Natural killer cell treated with Interleukin-12 subunit alpha and Interleukin-12 subunit beta and Interleukin-15 and Interleukin-18, amount 100 ng/mL, for 72 hours (primary cell): Measurements from ENCODE around the gene B3GNT2. TPM values are rescaled to one million over a fixed set of nuclear protein-coding genes. Genes with fewer than 3 reads are reported as not detected.

Experiments used
- ATAC-seq, 2 donors: fragments of 150-1000 bp; cut with Tn5 transposase in 1 of 2; sonication (Bioruptor Pico), chemical (Tn5 transposase) in 1 of 2; 2 replicates each; pipeline ENCODE4 v1.10.0; 2021
- DNase-seq: peaks from one replicate; pipeline ENCODE4 v3.0.0; 2022; ENCODE audit warnings: low spot score
- H3K27ac Mint-ChIP-seq, 2 donors: 1 replicate in 1 of 2; 2 replicates in 1 of 2; pipeline ENCODE4 v1.8.0; 2022; ENCODE audit warnings: mixed read lengths in 2 of 2, mild to moderate bottlenecking in 1 of 2, moderate library complexity in 1 of 2
- H3K27me3 Mint-ChIP-seq, 2 donors: 1 replicate in 1 of 2; 2 replicates in 1 of 2; pipeline ENCODE4 v1.8.0; 2022; ENCODE audit warnings: mixed read lengths in 2 of 2
- H3K36me3 Mint-ChIP-seq: one replicate; pipeline ENCODE4 v1.8.0; 2022; ENCODE audit warnings: mixed read lengths
- H3K4me1 Mint-ChIP-seq, 2 donors: 1 replicate in 1 of 2; 2 replicates in 1 of 2; pipeline ENCODE4 v1.8.0; 2022; ENCODE audit warnings: low read depth in 2 of 2, mixed read lengths in 2 of 2, mild to moderate bottlenecking in 1 of 2
- H3K4me3 Mint-ChIP-seq: one replicate; pipeline ENCODE4 v1.8.0; 2022; ENCODE audit warnings: mixed read lengths
- H3K9me3 Mint-ChIP-seq: 2 replicates; pipeline ENCODE4 v1.8.0; 2022; ENCODE audit warnings: mixed read lengths
- total RNA-seq, 2 donors: library from RNA; stranded (reverse); gene quantifications; one replicate each; pipeline ENCODE4 v1.2.3, GENCODE V29; 2022

B3GNT2 gene
- total RNA-seq, 2 donors from 2014 or later = 29.8 to 31.0 TPM

DNA sequence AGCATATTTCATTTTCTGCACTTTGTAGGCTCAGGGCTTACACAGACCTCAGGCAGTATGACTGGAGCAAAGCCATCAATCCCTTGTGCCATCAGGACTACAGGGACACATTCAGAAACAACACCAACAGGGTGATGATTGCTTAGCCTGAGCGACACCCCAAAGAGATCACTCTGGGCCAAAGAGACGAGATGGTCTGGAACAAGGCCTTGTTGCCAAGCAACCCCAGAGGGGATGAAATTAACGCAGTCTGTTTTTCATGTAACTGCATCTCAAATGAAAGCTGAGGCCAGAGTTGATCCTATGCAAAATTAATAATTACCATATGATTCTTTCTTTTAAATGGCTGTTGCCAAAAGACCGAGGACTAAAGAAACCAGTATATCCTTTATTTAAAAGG is 20.2 kb upstream of the B3GNT2 start:
- no peak overlapping the region for H3K27ac Mint-ChIP-seq
- peaks cover 0 to 2% of the 10 kb centered on the region in 2 donors for H3K27me3 Mint-ChIP-seq
- ATAC-seq (no peak), DNase-seq (no peak)
- no peak overlapping the region for H3K4me3 Mint-ChIP-seq
- no peaks in the 10 kb centered on the region for H3K4me1 Mint-ChIP-seq
- H3K9me3 Mint-ChIP-seq = no peaks in the 10 kb centered on the region
- H3K36me3 Mint-ChIP-seq = no peaks in the 10 kb centered on the region

GRCh38 chr2:62176801-62177200 is 19.1 kb upstream of the B3GNT2 start:
- Mint-ChIP-seq H3K4me3 (no peak overlapping the region), H3K4me1 (no peaks in the 10 kb centered on the region), H3K27me3 (peaks cover 0 to 2% of the 10 kb centered on the region in 2 donors), H3K36me3 (no peaks in the 10 kb centered on the region), H3K27ac (no peak overlapping the region), H3K9me3 (no peaks in the 10 kb centered on the region)
- ATAC-seq (no peak), DNase-seq (no peak)

- Mint-ChIP-seq H3K27ac (no peak overlapping the region), H3K36me3 (no peaks in the 10 kb centered on the region), H3K4me1 (no peaks in the 10 kb centered on the region), H3K4me3 (no peak overlapping the region), H3K27me3 (peaks cover 0 to 2% of the 10 kb centered on the region in 2 donors), H3K9me3 (no peaks in the 10 kb centered on the region)
- DNase-seq (no peak), ATAC-seq (no peak)
Measured at GRCh38 chr2:62177392-62178049, 18.4 kb upstream of the B3GNT2 start.

DNA sequence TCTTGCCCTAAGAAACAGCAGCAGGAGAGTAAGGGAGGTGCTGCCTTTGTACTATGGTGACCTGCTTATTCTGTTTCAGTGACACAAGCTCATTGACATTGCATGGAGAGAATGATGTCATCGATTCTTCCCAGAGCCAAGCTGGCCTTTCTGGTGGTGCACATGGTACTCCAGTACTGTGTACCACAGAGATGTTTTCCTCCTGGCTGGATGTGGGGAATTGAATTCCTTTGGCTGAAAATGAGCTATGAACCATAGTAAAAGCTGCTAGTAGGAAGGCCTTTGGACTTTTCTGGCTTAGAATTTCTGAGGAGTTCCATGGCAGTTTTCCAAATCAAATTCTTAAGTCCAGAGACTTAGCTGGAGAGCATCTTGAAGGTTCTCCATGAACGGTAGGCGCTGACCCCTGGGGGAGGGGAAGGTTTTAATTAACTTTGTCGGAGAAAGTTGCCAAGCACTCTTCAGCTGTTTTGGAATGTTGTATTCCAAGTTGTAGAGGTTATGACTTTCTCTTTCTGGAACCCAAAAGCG is 17.1 kb upstream of the B3GNT2 start:
- H3K4me3 Mint-ChIP-seq = no peak overlapping the region
- no peak for DNase-seq
- H3K4me1 Mint-ChIP-seq = no peaks in the 10 kb centered on the region
- no peak for ATAC-seq
- no peaks in the 10 kb centered on the region for H3K36me3 Mint-ChIP-seq
- H3K27ac Mint-ChIP-seq = no peak overlapping the region
- H3K9me3 Mint-ChIP-seq = no peaks in the 10 kb centered on the region
- H3K27me3 Mint-ChIP-seq = peaks cover 0 to 2% of the 10 kb centered on the region in 2 donors

- H3K4me3 Mint-ChIP-seq = no peak overlapping the region
- peaks cover 0 to 2% of the 10 kb centered on the region in 2 donors for H3K27me3 Mint-ChIP-seq
- H3K27ac Mint-ChIP-seq = no peak overlapping the region
- ATAC-seq = no peak
- no peak for DNase-seq
- no peaks in the 10 kb centered on the region for H3K4me1 Mint-ChIP-seq
- no peaks in the 10 kb centered on the region for H3K36me3 Mint-ChIP-seq
- no peaks in the 10 kb centered on the region for H3K9me3 Mint-ChIP-seq
Measured at GRCh38 chr2:62180975-62181374, 14.9 kb upstream of the B3GNT2 start.

- Mint-ChIP-seq H3K4me1 (no peaks in the 10 kb centered on the region), H3K36me3 (no peaks in the 10 kb centered on the region), H3K27me3 (peaks cover 0 to 2% of the 10 kb centered on the region in 2 donors), H3K4me3 (no peak overlapping the region), H3K27ac (no peak overlapping the region), H3K9me3 (no peaks in the 10 kb centered on the region)
- ATAC-seq = no peak
- no peak for DNase-seq
Measured at GRCh38 chr2:62181843-62182242, 14.1 kb upstream of the B3GNT2 start.

DNA sequence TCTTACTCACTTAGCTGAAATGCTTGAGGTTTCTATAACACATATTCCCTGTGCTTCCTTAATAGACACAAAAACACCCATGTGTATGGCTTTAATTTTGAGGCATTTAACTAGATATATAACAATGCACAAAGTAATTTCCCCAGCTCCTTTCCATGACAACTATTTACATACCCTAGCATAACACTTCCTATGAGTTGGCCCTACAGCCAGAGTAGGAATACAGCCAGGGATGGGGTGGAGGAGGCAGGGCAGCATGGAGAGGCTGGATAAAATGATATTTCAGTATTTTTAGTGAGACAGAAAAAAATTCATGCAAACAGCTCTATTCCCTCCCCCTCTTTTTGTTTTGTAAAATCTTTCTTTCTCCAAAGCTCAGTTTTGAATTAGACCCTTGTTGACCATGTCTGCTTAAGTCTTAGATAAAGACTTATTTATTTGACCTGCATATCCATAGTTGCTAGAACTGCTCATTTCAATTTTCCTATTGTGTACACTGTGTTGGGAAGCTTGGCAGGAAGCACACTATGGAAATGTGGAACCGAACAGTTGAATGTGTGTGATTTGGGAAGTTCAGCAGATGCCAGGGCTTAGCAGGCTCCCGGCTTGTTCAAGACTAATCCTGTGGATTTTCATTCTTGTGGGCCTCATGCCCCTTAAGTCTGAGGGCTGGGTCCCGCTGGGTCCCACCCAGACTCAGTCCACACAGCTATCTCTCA is 11.2 kb upstream of the B3GNT2 start:
- no peaks in the 10 kb centered on the region for H3K4me1 Mint-ChIP-seq
- H3K4me3 Mint-ChIP-seq = no peak overlapping the region
- H3K36me3 Mint-ChIP-seq = no peaks in the 10 kb centered on the region
- ATAC-seq (no peak), DNase-seq (no peak)
- H3K27ac Mint-ChIP-seq = no peak overlapping the region
- no peaks in the 10 kb centered on the region for H3K9me3 Mint-ChIP-seq
- peaks cover 0 to 2% of the 10 kb centered on the region in 2 donors for H3K27me3 Mint-ChIP-seq

- Mint-ChIP-seq H3K4me1 (no peaks in the 10 kb centered on the region), H3K27ac (no peak overlapping the region), H3K27me3 (no peaks in the 10 kb centered on the region), H3K9me3 (no peaks in the 10 kb centered on the region), H3K4me3 (no peak overlapping the region), H3K36me3 (no peaks in the 10 kb centered on the region)
- no peak for DNase-seq
- no peak for ATAC-seq
Measured at GRCh38 chr2:62185475-62186155, 10.3 kb upstream of the B3GNT2 start.

GRCh38 chr2:62186156-62186905 is 9.6 kb upstream of the B3GNT2 start:
- no peak overlapping the region for H3K4me3 Mint-ChIP-seq
- H3K27ac Mint-ChIP-seq = no peak overlapping the region
- no peaks in the 10 kb centered on the region for H3K27me3 Mint-ChIP-seq
- no peaks in the 10 kb centered on the region for H3K4me1 Mint-ChIP-seq
- ATAC-seq (no peak), DNase-seq (no peak)
- H3K9me3 Mint-ChIP-seq = no peaks in the 10 kb centered on the region
- no peaks in the 10 kb centered on the region for H3K36me3 Mint-ChIP-seq

DNA sequence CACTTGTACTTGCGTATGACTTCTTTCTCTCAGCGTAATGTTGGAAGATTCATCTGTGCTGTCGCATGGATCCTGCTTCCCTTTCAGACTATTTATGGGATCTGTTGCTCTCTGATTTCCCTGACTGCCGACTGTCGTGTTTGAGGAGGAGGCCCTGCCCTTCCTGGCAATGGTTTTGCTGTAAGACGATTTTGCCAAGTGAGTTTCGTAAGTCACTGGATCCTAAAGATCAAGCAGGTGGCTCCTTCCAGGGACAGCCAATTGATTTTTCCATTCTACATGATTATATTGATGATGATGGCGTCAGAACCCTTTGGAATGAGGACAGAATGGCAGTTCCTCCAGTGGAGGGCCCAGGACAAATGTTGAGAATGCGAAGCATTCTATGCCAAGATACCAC is 8.7 kb upstream of the B3GNT2 start:
- no peaks in the 10 kb centered on the region for H3K9me3 Mint-ChIP-seq
- no peaks in the 10 kb centered on the region for H3K36me3 Mint-ChIP-seq
- no peak overlapping the region for H3K27ac Mint-ChIP-seq
- DNase-seq (no peak), ATAC-seq (no peak)
- H3K27me3 Mint-ChIP-seq = no peaks in the 10 kb centered on the region
- H3K4me3 Mint-ChIP-seq = no peak overlapping the region
- no peaks in the 10 kb centered on the region for H3K4me1 Mint-ChIP-seq

DNA sequence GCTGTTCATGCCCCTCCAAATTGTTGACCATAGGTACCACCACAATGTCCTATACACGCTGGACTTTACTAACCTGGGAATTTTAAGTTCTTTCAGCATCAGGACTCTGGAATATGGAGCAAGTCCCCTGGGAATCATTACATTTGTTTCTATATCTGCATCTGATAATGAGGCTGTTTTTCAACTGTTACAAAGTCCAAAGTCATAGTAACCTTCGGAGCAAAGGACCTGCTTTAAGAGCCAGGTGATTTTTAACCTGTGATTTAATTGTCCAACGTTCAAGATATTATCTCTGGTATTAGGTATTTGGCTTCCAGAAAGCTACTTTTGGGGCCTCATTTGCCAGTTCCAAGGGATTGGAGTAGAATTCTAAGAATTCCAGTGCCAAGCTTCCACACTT is 7.5 kb upstream of the B3GNT2 start:
- no peak for DNase-seq
- Mint-ChIP-seq H3K4me1 (no peaks in the 10 kb centered on the region), H3K36me3 (no peaks in the 10 kb centered on the region), H3K27me3 (no peaks in the 10 kb centered on the region), H3K27ac (no peak overlapping the region), H3K9me3 (no peaks in the 10 kb centered on the region), H3K4me3 (no peak overlapping the region)
- ATAC-seq = no peak

- Mint-ChIP-seq H3K36me3 (no peaks in the 10 kb centered on the region), H3K27ac (peak overlapping the region in 1 of 2 donors; percentile 50), H3K4me1 (no peaks in the 10 kb centered on the region)
Measured at GRCh38 chr2:62189196-62189595, 6.7 kb upstream of the B3GNT2 start.

GRCh38 chr2:62192811-62193210 is 3.1 kb upstream of the B3GNT2 start:
- ATAC-seq = no peak
- H3K27ac Mint-ChIP-seq = no peak overlapping the region

More at GRCh38 chr2:62189196-62189595, 6.7 kb upstream of the B3GNT2 start:
- H3K4me3 Mint-ChIP-seq = no peak overlapping the region
- no peaks in the 10 kb centered on the region for H3K9me3 Mint-ChIP-seq
- no peak for ATAC-seq
- H3K27me3 Mint-ChIP-seq = no peaks in the 10 kb centered on the region
- no peak for DNase-seq

More at GRCh38 chr2:62192811-62193210, 3.1 kb upstream of the B3GNT2 start:
- Mint-ChIP-seq H3K4me3 (no peak overlapping the region), H3K4me1 (peaks cover 4 to 5% of the 10 kb centered on the region in 2 donors), H3K36me3 (no peaks in the 10 kb centered on the region), H3K27me3 (no peaks in the 10 kb centered on the region), H3K9me3 (no peaks in the 10 kb centered on the region)
- DNase-seq = no peak
